WTC11 (cell line): ENCODE results near the gene MT1H.

ENCODE experiments used
- CREM ChIP-seq: sonication (generic); formaldehyde crosslinking; IDR thresholded peaks from 2 replicates; pipeline ENCODE4 v1.8.1; 2022; ENCODE audit warnings: mild to moderate bottlenecking, missing genetic modification reagents, moderate library complexity
- JAZF1 ChIP-seq: fragments of 250-450 bp; sonication (Bioruptor Pico); IDR thresholded peaks from 2 replicates; pipeline ENCODE4 v1.9.0; 2021; ENCODE audit warnings: moderate library complexity, mild to moderate bottlenecking, inconsistent platforms
- JUN ChIP-seq: sonication (generic); formaldehyde crosslinking; IDR thresholded peaks from 2 replicates; pipeline ENCODE4 v1.8.0; 2023; ENCODE audit warnings: mild to moderate bottlenecking, missing genetic modification reagents
- NFE2L1 ChIP-seq: sonication (generic); formaldehyde crosslinking; IDR thresholded peaks from 2 replicates; pipeline ENCODE4 v1.8.1; 2023; ENCODE audit warnings: missing genetic modification reagents
- NR2C2 ChIP-seq: sonication (generic); formaldehyde crosslinking; IDR thresholded peaks from 2 replicates; pipeline ENCODE4 v1.8.0; 2022; ENCODE audit warnings: mild to moderate bottlenecking, missing genetic modification reagents
- TCF7 ChIP-seq: sonication (generic); formaldehyde crosslinking; IDR thresholded peaks from 2 replicates; pipeline ENCODE4 v1.8.0; 2022; ENCODE audit warnings: mild to moderate bottlenecking, low read depth, missing genetic modification reagents, moderate library complexity
- ZNF138 ChIP-seq: sonication (generic); formaldehyde crosslinking; conservative IDR thresholded peaks from 2 replicates; pipeline ENCODE4 v1.8.1; 2022; ENCODE audit warnings: mild to moderate bottlenecking, moderate library complexity, missing genetic modification reagents
- TF ChIP-seq, protein P1 (sequence below): fragments of 200-600 bp; IDR thresholded peaks from 2 replicates; pipeline ENCODE4 v1.8.0; 2022; ENCODE audit warnings: antibody characterized with exemption
- TF ChIP-seq, protein P2 (sequence below): sonication (generic); formaldehyde crosslinking; conservative IDR thresholded peaks from 2 replicates; pipeline ENCODE4 v1.8.1; 2023; ENCODE audit warnings: mild to moderate bottlenecking, low read depth, missing genetic modification reagents, moderate library complexity
- TF ChIP-seq, protein P3 (sequence below): sonication (generic); formaldehyde crosslinking; IDR thresholded peaks from 2 replicates; pipeline ENCODE4 v1.8.0; 2022; ENCODE audit warnings: mild to moderate bottlenecking, missing genetic modification reagents

DNA sequence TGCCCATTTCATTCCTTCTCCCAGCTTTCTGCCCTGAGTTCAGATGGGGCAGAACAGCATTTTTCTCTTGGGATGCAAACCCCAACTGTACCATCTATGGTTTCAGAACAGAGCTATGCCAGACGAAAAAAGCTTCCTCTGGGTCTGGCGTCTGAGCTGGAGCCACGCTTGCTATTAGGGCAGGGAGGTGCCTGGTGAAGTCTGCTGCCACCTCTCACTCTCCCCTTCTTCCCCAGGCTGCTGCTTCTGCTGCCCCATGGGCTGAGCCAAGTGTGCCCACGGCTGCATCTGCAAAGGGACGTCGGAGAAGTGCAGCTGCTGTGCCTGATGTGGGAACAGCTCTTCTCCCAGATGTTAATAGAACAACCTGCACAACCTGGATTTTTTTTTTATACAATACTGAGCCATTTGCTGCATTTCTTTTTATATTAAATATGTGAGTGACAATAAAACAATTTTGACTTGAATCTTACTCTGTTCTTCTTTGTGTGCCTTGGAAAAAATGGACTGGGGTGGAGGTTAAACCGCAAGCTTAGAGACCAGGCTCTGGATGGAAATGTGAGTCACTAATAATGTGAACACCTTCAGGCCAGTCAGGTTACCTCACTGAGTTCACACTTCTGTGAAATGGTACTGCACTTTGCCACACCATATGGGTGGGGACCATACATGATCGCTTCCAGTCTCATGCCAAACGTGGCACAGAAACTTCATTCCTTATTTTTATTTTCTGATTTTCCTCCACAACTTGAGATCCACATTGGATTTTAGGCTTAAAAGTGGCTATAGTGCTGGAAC lies 32.8 kb upstream of the MT1H start:
- TF ChIP-seq, protein P1, sequence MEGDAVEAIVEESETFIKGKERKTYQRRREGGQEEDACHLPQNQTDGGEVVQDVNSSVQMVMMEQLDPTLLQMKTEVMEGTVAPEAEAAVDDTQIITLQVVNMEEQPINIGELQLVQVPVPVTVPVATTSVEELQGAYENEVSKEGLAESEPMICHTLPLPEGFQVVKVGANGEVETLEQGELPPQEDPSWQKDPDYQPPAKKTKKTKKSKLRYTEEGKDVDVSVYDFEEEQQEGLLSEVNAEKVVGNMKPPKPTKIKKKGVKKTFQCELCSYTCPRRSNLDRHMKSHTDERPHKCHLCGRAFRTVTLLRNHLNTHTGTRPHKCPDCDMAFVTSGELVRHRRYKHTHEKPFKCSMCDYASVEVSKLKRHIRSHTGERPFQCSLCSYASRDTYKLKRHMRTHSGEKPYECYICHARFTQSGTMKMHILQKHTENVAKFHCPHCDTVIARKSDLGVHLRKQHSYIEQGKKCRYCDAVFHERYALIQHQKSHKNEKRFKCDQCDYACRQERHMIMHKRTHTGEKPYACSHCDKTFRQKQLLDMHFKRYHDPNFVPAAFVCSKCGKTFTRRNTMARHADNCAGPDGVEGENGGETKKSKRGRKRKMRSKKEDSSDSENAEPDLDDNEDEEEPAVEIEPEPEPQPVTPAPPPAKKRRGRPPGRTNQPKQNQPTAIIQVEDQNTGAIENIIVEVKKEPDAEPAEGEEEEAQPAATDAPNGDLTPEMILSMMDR: no peak
- TF ChIP-seq NFE2L1 (no peak), TCF7 (CRISPR knock-in tag) (no peak), JAZF1 (no peak), CREM (CRISPR knock-in tag) (no peak), NR2C2 (CRISPR knock-in tag) (no peak), JUN (CRISPR knock-in tag) (no peak), ZNF138 (CRISPR knock-in tag) (no peak)
- TF ChIP-seq, protein P2, sequence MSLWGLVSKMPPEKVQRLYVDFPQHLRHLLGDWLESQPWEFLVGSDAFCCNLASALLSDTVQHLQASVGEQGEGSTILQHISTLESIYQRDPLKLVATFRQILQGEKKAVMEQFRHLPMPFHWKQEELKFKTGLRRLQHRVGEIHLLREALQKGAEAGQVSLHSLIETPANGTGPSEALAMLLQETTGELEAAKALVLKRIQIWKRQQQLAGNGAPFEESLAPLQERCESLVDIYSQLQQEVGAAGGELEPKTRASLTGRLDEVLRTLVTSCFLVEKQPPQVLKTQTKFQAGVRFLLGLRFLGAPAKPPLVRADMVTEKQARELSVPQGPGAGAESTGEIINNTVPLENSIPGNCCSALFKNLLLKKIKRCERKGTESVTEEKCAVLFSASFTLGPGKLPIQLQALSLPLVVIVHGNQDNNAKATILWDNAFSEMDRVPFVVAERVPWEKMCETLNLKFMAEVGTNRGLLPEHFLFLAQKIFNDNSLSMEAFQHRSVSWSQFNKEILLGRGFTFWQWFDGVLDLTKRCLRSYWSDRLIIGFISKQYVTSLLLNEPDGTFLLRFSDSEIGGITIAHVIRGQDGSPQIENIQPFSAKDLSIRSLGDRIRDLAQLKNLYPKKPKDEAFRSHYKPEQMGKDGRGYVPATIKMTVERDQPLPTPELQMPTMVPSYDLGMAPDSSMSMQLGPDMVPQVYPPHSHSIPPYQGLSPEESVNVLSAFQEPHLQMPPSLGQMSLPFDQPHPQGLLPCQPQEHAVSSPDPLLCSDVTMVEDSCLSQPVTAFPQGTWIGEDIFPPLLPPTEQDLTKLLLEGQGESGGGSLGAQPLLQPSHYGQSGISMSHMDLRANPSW (CRISPR knock-in tag): no peak
- TF ChIP-seq, protein P3, sequence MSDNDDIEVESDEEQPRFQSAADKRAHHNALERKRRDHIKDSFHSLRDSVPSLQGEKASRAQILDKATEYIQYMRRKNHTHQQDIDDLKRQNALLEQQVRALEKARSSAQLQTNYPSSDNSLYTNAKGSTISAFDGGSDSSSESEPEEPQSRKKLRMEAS (CRISPR knock-in tag): no peak
